ENCODE data around the gene DGLUCY. TPM values are rescaled to one million over a fixed set of nuclear protein-coding genes. Genes with fewer than 3 reads are reported as not detected.
"Not testable (repeated sequence)": the region's sequence is repeated elsewhere in the genome, so short reads cannot be mapped to it uniquely, and the experiment has no call there.

DGLUCY gene
- total RNA-seq, 1 donor from 2014 or later, result 15.6 TPM

DNA sequence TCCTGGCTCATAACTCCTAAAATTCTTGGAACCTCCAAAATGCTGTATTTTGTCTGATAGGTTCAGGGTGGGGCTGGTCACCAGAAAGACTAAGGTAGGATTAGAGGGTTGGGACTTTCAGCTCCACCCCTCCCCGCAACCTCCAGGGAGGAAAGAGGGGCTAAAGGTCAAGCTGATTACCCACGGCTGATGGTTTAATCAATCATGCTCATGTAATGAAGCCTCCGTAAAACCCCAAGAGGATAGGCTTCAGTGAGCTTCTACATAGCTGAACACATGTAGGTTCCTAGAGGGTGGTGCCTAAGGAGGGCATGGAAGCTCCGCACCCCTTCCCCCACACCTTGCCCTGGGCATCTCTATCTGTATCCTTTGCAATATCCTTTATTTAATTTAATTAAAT is 60.0 kb downstream of the DGLUCY start:
- Mint-ChIP-seq H3K4me3 (no peak overlapping the region), H3K4me1 (no peaks in the 10 kb centered on the region), H3K27ac (ENCODE audit: unreplicated experiment) (no peak overlapping the region), H3K36me3 (ENCODE audit: low read depth) (no peaks in the 10 kb centered on the region), H3K9me3 (no peaks in the 10 kb centered on the region), H3K27me3 (ENCODE audit: low read depth) (no peaks in the 10 kb centered on the region)
- TF ChIP-seq, protein P1, sequence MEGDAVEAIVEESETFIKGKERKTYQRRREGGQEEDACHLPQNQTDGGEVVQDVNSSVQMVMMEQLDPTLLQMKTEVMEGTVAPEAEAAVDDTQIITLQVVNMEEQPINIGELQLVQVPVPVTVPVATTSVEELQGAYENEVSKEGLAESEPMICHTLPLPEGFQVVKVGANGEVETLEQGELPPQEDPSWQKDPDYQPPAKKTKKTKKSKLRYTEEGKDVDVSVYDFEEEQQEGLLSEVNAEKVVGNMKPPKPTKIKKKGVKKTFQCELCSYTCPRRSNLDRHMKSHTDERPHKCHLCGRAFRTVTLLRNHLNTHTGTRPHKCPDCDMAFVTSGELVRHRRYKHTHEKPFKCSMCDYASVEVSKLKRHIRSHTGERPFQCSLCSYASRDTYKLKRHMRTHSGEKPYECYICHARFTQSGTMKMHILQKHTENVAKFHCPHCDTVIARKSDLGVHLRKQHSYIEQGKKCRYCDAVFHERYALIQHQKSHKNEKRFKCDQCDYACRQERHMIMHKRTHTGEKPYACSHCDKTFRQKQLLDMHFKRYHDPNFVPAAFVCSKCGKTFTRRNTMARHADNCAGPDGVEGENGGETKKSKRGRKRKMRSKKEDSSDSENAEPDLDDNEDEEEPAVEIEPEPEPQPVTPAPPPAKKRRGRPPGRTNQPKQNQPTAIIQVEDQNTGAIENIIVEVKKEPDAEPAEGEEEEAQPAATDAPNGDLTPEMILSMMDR (conservative IDR thresholded peaks at IDR 0.05), result no peak
- DNase-seq (ENCODE audit: low read depth, low spot score), result no peak

DNA sequence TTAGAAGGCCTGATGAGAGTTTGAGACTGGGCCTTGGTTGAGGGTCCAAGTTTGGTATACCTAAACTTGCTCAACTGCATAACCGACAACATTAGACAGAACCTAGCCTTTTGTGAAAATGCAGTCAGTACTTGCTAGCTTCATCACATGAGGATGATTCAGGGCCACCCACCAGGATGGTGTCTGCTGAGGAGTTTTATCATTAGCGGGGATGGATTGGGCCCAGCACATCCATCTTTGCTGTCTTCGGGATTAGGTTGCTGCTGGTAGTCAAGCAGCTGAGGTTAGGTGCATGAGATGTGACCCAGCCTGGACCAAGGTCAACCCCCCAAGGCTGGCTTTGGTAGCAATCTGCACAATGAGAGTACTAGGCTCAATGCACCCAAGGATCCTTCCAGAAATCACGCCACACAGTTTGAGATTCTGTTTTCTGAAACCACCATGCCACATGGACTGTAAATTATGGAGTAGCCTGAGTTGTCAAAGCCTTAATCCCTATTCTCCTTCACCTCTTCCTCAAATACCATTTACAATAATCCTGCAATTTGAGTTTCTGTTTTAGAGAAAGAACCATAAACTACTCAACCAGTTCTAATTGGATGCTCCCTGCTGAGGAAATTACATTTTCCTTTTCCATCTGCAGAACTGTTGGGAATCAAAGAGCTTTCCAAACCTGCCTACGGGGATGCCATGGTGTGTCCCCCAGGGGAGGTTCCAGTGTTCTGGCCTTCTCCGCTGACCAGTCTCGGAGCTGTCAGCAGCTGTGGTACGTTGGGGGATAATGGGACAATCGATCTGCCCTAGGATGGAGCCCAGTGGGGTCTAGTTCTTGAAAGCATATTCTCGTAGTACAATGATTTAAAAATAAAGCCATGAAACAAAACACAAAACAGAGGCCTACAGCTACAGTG is 61.7 kb downstream of the DGLUCY start:
- Mint-ChIP-seq H3K4me3 (no peak overlapping the region), H3K27me3 (ENCODE audit: low read depth) (no peaks in the 10 kb centered on the region), H3K4me1 (no peaks in the 10 kb centered on the region), H3K9me3 (no peaks in the 10 kb centered on the region), H3K27ac (ENCODE audit: unreplicated experiment) (peak overlapping the region; percentile 86), H3K36me3 (ENCODE audit: low read depth) (no peaks in the 10 kb centered on the region)
- no peak for DNase-seq (ENCODE audit: low read depth, low spot score)
- TF ChIP-seq, protein P1 (conservative IDR thresholded peaks at IDR 0.05), result no peak

DNA sequence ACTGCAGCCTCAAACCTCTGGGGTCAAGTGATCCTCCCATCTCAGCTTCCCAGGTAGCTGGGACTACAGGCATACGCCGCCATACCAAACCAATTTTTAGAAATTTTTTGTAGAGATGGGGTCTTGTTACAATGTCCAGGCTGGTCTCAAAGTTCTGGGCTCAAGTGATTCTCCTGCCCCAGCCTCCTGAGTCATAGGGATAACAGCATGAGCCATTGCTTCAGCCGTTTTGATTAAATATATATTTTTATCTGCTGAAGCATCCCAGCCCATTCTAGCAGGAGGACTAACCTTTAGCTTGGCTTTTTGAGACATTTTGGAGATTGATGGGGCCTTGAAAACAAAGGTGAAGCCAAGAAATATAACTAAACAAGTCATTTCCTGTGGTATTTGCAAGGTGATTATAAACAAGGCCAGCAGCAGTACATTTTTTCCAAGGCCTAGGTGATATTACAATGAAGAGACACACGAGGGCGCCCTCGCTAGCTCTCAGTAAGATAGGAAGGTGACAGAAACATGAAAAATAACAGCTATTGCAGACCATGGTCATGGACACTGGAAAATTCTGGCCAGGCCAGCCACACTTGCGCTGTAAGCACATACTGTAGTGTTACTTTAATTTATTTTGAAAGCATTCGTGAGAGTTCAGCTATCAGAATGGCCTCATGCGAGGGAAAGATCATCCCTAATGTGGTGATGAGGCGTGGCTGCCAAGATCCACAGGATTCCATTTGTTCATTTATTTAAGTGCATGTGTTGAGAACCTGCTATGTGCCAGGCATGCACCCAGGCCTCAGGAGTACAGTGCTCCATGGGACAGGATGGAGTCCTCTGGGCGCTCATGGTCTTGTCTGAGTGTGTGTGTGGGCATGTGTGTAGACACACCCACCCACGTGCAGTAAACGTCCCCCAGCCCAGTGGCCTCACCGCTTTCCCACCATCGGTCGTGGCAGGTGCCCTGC is 63.5 kb downstream of the DGLUCY start:
- TF ChIP-seq, protein P1 (conservative IDR thresholded peaks at IDR 0.05), result peak; percentile 86
- peak; percentile 50 for DNase-seq (ENCODE audit: low read depth, low spot score)
- Mint-ChIP-seq H3K27me3 (ENCODE audit: low read depth) (no peaks in the 10 kb centered on the region), H3K27ac (ENCODE audit: unreplicated experiment) (no peak overlapping the region), H3K4me1 (no peaks in the 10 kb centered on the region), H3K36me3 (ENCODE audit: low read depth) (peaks cover 3% of the 10 kb centered on the region), H3K4me3 (no peak overlapping the region), H3K9me3 (no peaks in the 10 kb centered on the region)

DNA sequence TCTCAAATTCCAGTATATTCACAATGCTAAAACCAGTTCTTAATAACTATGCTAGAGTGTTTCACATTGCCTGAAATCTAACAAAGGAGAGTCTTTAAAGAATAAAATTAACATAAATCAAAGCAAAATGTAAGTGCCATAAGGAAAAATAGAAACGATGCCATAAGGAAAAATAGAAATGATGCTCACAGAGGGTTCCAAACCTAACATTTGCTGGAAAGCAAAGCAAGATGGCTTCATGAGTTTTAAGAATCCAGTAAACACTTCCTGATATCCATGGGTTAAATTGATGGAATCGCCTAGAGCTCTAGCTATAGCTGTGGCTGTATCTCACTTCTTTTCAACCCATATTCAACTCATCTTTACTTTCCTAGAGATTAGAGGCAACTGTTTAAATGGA is 66.7 kb downstream of the DGLUCY start:
- H3K27ac Mint-ChIP-seq (ENCODE audit: unreplicated experiment), result no peak overlapping the region
- no peak for DNase-seq (ENCODE audit: low read depth, low spot score)
- TF ChIP-seq, protein P1 (conservative IDR thresholded peaks at IDR 0.05), result no peak

DNA sequence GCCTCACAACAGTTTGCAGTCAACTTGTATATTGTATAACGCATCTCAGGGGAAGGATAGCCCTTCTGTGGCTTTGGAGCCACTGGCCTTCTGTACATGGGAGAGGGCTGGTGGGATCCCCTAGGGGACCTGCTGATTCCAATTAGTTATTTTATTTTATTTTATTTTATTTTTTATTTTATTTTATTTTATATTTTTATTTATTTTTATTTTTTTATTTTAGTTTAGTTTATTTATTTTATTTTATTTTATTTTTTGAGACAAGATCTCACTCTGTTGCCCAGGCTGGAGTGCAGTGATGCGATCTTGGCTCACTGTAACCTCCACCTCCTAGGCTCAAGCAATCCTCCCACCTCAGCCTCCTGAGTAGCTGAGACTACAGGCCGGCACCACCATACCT is 68.9 kb downstream of the DGLUCY start:
- H3K4me1 Mint-ChIP-seq; DNase-seq (ENCODE audit: low read depth, low spot score); H3K27me3 Mint-ChIP-seq (ENCODE audit: low read depth); H3K9me3 Mint-ChIP-seq; H3K4me3 Mint-ChIP-seq; H3K36me3 Mint-ChIP-seq (ENCODE audit: low read depth); H3K27ac Mint-ChIP-seq (ENCODE audit: unreplicated experiment): not testable (repeated sequence)

More for the DNA sequence above, 66.7 kb downstream of the DGLUCY start:
- H3K4me1 Mint-ChIP-seq, result no peaks in the 10 kb centered on the region
- no peaks in the 10 kb centered on the region for H3K9me3 Mint-ChIP-seq
- peaks cover 3% of the 10 kb centered on the region for H3K36me3 Mint-ChIP-seq (ENCODE audit: low read depth)
- H3K27me3 Mint-ChIP-seq (ENCODE audit: low read depth), result no peaks in the 10 kb centered on the region
- H3K4me3 Mint-ChIP-seq, result no peak overlapping the region
